ENCODE results near the gene CLCNKB.
A peak's percentile ranks its signal among the peaks of the same experiment; 100 is the strongest.
"Not testable (repeated sequence)": the region's sequence is repeated elsewhere in the genome, so short reads cannot be mapped to it uniquely, and the experiment has no call there.

The CLCNKB gene

GRCh38 chr1:16033103-16033632, 10.4 kb upstream of the CLCNKB start:
- not testable (repeated sequence) for ATAC-seq

DNA sequence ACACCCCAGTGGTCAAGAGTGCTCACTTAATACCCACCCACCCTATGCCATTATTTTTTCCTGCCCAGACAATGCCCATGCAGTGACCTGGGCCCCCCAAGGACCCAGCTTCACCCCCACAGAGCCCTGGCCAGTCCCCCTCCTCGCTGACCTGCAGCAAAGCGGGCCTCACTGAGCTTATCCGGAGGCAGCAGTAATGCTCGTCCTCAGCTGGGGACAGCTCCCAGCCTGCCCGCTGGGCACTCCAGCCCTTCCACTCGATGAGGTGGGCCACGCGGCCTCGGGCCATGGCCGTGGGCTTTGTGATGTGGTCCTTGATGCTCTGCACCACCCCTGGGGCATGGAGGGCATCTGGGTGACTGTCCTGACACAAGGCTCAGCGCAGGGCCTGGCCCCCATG, 7.1 kb upstream of the CLCNKB start:
- not testable (repeated sequence) for ATAC-seq

DNA sequence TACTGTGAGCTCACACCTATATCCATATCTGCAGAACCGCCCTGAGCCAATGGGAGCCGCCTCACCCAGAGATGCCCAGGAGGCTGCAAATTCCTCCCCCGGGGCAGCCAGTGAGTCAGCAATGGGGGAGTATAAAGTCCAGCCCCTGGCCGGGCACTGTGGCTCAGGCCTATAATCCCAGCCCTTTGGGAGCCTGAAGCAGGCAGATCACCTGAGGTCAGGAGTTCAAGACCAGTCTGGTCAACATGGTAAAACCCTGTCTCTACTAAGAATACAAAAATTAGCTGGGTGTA, 5.0 kb upstream of the CLCNKB start:
- ATAC-seq = no peak

- not testable (repeated sequence) for ATAC-seq
These were observed 3.7 kb upstream of the CLCNKB start for GRCh38 chr1:16039871-16040270.

DNA sequence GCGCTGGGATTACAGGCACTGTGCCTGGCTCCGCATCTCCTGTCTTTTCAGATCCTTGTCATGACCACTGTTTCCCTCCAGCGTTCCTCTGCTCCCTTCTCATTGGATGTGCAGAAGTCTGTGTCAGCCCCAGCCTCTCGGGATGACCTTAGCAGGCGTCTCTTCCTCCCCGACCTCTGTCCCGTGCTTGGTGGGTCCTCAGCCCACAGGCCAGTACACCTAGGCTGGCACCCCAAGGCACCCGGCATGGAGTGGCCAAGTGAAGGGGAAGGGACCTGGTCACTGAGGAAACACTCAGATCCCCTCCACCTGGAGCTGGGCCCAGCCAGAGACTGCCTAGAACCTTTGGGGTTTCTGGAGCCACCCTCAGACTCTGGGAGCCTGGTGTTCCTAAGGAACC, 2.4 kb upstream of the CLCNKB start:
- no peak for ATAC-seq

DNA sequence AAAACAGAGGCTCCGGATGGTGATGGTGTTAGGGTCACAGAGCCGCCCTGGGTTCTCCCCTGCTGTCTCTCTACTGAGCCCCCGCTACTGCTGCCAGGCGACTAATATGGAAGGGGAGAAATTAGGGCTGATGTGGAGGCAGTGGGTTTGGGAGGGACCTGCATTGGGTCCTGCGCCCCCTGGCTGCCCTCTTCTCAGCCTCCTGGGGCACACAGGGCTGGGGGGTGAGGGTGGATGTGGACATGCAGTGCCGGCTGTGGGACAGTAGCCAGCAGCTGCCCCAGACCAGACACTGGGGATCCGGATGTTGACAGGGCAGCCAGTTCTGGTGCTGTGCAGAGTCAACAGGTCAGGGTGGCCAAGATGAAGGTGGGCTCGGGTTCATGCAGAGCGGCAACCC, 1.5 kb upstream of the CLCNKB start:
- ATAC-seq = no peak

DNA sequence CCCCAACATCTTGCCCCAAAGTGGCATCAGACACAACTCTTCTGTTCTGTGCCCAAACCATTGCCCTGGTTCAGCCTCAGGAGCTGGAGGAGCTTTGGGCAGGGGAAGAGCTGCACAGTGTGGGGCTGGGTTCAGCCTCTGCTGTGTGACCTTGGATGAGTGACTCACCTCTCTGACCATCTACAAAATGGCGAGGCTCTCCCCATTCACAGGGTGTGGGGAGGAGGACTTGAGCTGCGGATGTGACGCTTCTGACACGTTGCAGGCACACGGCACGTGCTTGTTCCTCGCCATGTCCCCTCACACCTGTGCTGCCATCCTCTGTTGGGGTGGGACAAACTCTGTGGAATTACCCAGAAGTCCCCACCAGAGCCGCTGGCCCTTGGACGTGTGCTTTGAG, 928 bp upstream of the CLCNKB start:
- not testable (repeated sequence) for ATAC-seq

DNA sequence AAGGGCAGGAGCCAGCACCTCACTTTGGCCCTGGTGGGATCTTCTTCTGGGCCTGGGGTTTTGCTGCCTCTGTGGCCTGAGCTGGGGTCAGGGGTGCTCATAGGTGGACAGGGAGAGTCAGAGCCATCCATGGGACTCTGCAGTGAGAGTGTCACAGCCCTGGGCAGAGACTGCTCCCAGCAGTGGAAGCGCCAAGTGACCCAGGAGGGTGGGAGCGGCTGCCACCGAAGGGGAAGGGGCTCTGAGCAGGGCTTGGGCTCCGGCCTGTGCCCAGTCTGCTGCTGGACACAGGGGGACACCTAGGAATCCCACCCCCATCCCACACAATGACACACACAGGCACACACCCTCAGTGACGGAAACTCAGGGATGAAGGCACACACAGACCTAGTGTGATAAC, 368 bp downstream of the CLCNKB start:
- no peak for ATAC-seq

DNA sequence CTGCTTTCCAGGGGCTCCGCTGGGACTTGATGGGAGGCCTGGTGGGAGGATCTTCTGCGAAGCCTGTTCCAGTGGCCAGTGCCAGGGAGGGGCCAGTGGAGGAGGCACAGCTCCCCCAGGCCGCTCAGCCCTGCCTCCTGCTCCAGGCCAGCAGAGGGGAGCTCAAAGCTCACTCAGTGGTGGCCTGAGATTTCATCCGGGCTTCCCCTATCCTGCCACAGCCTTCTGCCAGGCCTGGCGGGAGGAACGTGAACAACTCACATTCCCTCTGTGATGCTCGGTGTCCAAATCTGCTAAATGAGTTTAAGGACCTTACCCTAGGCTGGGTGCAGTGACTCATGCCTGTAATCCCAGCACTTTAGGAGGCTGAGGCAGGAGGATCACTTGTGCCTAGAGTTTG, 3.3 kb downstream of the CLCNKB start:
- ATAC-seq = no peak

GRCh38 chr1:16047791-16048475, 4.4 kb downstream of the CLCNKB start:
- no peak for ATAC-seq

DNA sequence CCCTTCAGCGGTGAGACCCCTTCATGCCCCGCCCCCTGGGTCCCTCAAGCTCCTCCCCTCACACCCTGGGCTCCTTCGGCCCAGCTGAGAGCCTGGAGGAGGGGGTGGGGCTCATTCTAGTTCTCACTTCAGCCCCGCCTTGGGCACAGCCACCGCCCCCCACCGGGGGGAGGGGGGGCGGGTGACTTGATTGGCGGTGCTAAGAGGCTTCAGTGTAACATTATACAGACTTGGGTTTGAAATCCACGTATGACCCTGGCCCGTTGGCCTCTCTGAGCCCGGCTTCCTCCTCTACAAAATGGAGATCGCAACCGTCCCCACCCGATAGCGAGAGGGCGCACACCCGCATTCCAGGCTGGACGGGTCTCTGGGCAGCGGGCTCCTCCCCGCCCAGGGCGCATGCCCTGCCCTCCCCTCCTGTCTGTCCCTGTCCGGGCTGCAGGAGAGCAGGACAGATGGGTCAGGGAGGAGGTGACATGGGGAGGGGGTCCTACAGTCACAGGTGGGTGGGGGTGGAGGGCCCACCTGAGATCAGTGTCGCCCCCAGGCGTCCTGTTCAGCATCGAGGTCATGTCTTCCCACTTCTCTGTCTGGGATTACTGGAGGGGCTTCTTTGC, 5.1 kb downstream of the CLCNKB start:
- ATAC-seq = peak in 1 of 2 donors; percentile 29

- no peak for ATAC-seq
These were observed 6.7 kb downstream of the CLCNKB start for GRCh38 chr1:16050328-16050727.

DNA sequence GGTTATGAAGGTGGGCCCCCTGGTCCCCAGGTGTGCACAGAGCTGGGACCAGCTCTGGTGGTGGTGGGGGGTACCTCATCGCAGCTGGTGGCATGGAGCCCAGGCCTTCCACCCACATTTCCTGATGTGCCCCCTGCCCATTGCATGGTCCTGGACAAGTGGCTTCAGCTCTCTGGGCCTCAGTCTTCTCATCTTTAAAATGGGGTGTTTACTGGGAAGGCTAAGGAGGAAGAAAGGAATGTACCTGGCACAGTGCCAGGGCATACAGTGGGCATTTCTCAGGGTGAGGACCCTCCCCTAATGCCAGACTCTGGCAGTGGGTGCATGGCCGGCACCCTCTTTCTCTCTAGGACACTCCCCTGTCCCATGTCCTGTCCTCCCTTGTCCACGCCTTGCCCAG, 7.5 kb downstream of the CLCNKB start:
- ATAC-seq = no peak

- not testable (repeated sequence) for ATAC-seq
These were observed 8.4 kb downstream of the CLCNKB start for GRCh38 chr1:16051949-16052348.

DNA sequence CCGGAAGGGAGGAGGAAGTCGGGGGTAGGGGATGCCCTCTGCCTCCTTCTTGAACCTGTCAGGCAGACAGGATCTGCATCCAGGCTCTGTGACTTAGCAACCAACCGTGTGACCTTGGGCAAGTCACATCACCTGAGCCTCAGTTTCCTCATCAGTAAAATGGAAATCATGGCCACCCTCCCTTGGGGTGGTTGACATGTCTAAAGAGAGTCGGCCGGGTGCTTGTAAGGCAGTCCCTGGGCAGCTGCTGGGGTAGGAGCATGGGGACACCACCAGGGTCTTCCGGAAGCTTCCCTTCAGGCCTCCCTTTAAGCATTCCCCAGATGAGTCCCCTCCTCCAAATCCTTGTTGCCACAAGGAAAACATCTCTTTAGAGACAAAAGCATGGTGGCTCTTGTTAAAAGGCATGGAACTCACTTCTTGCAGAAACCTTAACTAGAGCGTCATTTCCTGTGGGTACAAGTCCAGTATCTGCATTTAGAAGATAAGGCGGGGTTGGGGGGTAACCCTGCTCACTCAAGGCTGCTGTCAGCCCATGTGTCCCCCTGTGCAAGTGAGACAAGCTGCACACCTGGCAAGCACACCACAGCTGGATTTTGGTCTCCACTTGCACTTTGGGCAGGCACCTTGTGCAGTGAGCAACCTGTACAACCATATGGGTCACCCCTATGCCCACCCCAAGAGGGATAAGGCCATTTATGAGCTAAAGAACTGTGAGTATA, 10.4 kb downstream of the CLCNKB start:
- ATAC-seq = no peak

- ATAC-seq = no peak
These were observed 11.3 kb downstream of the CLCNKB start for GRCh38 chr1:16054598-16055540.

GRCh38 chr1:16055613-16056520, 12.3 kb downstream of the CLCNKB start:
- ATAC-seq = peak; percentile 89 to 91

DNA sequence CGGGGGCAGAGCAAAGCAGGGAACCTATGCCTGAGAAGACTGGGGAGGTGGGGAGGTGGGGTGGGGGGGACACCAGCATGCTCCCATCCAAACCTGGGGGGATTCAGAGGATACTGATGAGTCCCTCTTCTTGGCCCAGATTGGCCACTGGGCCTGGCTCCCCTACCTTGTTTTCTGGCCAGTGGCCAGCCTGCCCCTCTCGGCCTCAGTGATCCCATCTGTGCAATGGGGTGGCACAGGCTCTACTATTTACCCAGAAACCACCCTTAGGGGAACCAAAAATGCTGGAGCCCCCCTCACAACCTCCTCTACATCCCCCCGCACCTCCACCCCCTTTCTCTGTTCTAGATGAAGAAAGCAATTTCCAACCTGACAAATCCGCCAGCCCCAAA, 12.9 kb downstream of the CLCNKB start:
- ATAC-seq = not testable (repeated sequence)

GRCh38 chr1:16057314-16057915, 13.8 kb downstream of the CLCNKB start:
- not testable (repeated sequence) for ATAC-seq

DNA sequence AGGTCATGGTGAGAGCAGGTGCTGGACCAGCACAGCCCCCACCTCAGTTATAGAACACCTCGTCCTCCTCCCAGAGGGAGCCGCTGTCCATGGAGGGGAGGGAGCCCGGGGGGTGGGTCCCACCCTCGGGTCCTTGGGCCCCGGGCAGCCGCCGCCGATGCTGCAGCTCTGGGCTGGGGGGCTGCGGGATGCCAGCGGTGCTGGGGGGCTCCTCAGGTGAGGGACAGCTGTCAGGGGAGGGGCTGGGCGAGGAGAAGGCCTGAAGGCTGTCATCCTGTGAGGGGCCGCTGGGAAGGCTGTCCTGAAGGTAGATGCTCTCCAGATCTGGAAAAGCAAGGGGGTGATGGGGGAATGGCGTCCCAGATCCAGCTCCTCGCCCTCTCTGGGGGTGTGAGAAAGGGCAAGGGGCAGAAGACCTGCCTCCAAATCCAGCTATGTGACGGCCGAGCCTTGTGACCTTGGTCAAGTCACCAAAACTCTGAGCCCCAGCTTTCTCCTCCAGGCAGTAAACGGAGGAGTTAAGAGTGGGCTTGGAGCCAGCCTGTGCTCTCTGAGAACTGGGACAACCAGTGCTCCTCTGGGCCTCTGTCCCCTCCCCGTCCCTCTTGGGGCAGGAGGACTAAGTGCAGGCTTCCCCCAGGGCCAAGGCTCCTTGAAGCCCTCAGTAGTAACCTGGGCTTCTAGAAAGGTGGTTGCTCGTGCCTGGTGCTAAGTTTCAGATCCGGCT, 15.0 kb downstream of the CLCNKB start:
- not testable (repeated sequence) for ATAC-seq

DNA sequence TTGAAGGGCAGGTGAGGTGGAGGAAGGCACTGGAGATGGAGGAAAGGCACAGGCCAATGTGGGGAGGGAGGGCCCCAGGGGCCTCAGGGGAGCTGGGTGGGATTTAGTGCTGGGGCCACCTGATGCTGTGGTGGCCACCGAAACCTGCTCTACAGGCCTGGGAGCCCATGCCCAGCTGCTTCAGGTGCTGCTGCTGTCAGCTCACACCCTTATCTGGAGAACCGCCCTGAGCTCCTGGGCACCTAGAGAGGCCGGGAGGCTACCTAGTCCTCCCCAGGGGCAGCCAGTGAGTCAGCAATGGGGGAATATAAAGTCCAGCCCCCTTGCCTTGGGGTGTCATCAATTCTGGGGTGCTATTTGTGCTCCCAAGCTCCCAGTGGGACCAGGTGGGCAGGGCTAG, 17.7 kb downstream of the CLCNKB start:
- no peak for ATAC-seq
